H1 (cell line): ENCODE measurements around the gene TUBB2B. TPM values are rescaled to one million over a fixed set of nuclear protein-coding genes. Genes with fewer than 3 reads are reported as not detected.

Experiments
- CTCF ChIA-PET: fragments of 300-600 bp; sonication (Branson Sonifier 250); formaldehyde crosslinking; loops from one replicate; lab custom pipeline; 2021; ENCODE audit not compliant: partially characterized antibody; lab: Charles Lee
- POLR2A ChIA-PET: fragments of 300-600 bp; sonication (Branson Sonifier 250); formaldehyde crosslinking; loops from one replicate; lab custom pipeline; 2021; ENCODE audit warnings: inconsistent platforms; ENCODE audit not compliant: partially characterized antibody; lab: Charles Lee
- DNase-seq, 2 experiments: peaks; one replicate each; pipeline versions ENCODE4 v3.0.0 to v3.0.0-alpha.2; 2010 to 2022; ENCODE audit warnings: low spot score in 2 of 2, low read depth in 1 of 2, mixed read lengths in 1 of 2
- FAIRE-seq: peaks from 2 replicates; lab custom pipeline; 2011; peaks lifted over from hg19 to GRCh38; lab: Jason Lieb, UNC
- H2AFZ ChIP-seq: 2 replicates; pipeline ENCODE4 v1.8.1; 2012; ENCODE audit warnings: low read length, inconsistent platforms
- H2AK5ac ChIP-seq: 2 replicates; pipeline ENCODE4 v1.6.1; 2013; ENCODE audit warnings: low read depth, low read length
- H2BK120ac ChIP-seq: replicated peaks from 2 replicates; pipeline ENCODE3; 2013; ENCODE audit warnings: low read depth, low read length, inconsistent platforms
- H2BK12ac ChIP-seq: 2 replicates; pipeline ENCODE4 v1.6.1; 2013; ENCODE audit warnings: low read depth, low read length
- H2BK15ac ChIP-seq: 2 replicates; pipeline ENCODE4 v1.6.1; 2013; ENCODE audit warnings: low read length
- H2BK20ac ChIP-seq: 2 replicates; pipeline ENCODE4 v1.6.1; 2013; ENCODE audit warnings: low read length
- H2BK5ac ChIP-seq: 2 replicates; pipeline ENCODE4 v1.6.1; 2013; ENCODE audit warnings: low read depth, low read length
- H3K14ac ChIP-seq: 2 replicates; pipeline ENCODE4 v1.6.1; 2013; ENCODE audit warnings: inconsistent platforms; ENCODE audit not compliant: insufficient read length
- H3K18ac ChIP-seq: 2 replicates; pipeline ENCODE4 v1.6.1; 2013; ENCODE audit warnings: low read length; ENCODE audit errors: extremely low read depth
- H3K23ac ChIP-seq: 2 replicates; pipeline ENCODE4 v1.6.1; 2013; ENCODE audit warnings: inconsistent platforms; ENCODE audit not compliant: insufficient read length
- H3K23me2 ChIP-seq: 2 replicates; pipeline ENCODE4 v1.6.1; 2013; ENCODE audit warnings: low read depth, low read length
- H3K27ac ChIP-seq: 2 replicates; pipeline ENCODE4 v1.6.1; 2011; ENCODE audit warnings: low read depth, low read length, inconsistent platforms
- H3K27me3 ChIP-seq, 4 experiments: replicated peaks in 1 of 4; 1 replicate in 1 of 4; 2 replicates in 3 of 4; pipeline versions ENCODE4 v1.6.1 to v1.8.1; 2011 to 2013; ENCODE audit warnings: low read length in 3 of 4, mild to moderate bottlenecking in 3 of 4, inconsistent platforms in 2 of 4, mixed read lengths in 2 of 4, moderate library complexity in 1 of 4; ENCODE audit not compliant: control insufficient read depth in 3 of 4, insufficient read depth in 3 of 4; ENCODE audit errors: extremely low read depth in 1 of 4
- H3K36me3 ChIP-seq, 4 experiments: 2 replicates each; pipeline versions ENCODE4 v1.6.1 to v1.8.1; 2011 to 2013; ENCODE audit warnings: mild to moderate bottlenecking in 4 of 4, low read length in 3 of 4, moderate library complexity in 2 of 4, control low read depth in 1 of 4, inconsistent platforms in 1 of 4; ENCODE audit not compliant: insufficient read depth in 4 of 4, control insufficient read depth in 2 of 4
- H3K4ac ChIP-seq: replicated peaks from 2 replicates; pipeline ENCODE3; 2013; ENCODE audit warnings: low read length, low read depth, mixed read lengths, inconsistent platforms; ENCODE audit not compliant: insufficient read length
- H3K4me1 ChIP-seq, 4 experiments: replicated peaks in 1 of 4; 1 replicate in 1 of 4; 2 replicates in 3 of 4; pipeline versions ENCODE4 v1.6.1 to v1.8.1; 2011 to 2013; ENCODE audit warnings: low read length in 3 of 4, inconsistent platforms in 2 of 4, mixed read lengths in 1 of 4; ENCODE audit not compliant: insufficient read depth in 4 of 4, control insufficient read depth in 3 of 4
- H3K4me2 ChIP-seq, 2 experiments: 2 replicates each; pipeline versions ENCODE4 v1.6.1 to v1.8.1; 2011 to 2013; ENCODE audit warnings: low read depth in 2 of 2, low read length in 2 of 2, control low read depth in 1 of 2, inconsistent platforms in 1 of 2, mild to moderate bottlenecking in 1 of 2; ENCODE audit not compliant: insufficient read depth in 1 of 2
- H3K4me3 ChIP-seq, 4 experiments: fragments of 200-600, 300-600 bp in 1 of 4; sonication (generic), shearing (Covaris generic), sonication (Bioruptor Twin) in 1 of 4; 2 replicates each; pipeline versions ENCODE4 v1.5.1 to v1.8.1; 2011 to 2016; ENCODE audit warnings: low read length in 4 of 4, low read depth in 3 of 4, control low read depth in 2 of 4, inconsistent platforms in 2 of 4, mild to moderate bottlenecking in 2 of 4, mixed read lengths in 1 of 4, moderate library complexity in 1 of 4; ENCODE audit not compliant: insufficient read depth in 2 of 4; ENCODE audit errors: extremely low read depth in 1 of 4
- H3K56ac ChIP-seq: replicated peaks from 2 replicates; pipeline ENCODE3; 2013; ENCODE audit warnings: low read depth, mild to moderate bottlenecking, mixed read lengths, low read length, inconsistent platforms; ENCODE audit not compliant: insufficient read length
- H3K79me1 ChIP-seq: 2 replicates; pipeline ENCODE4 v1.6.1; 2013; ENCODE audit warnings: low read depth, low read length, control low read depth
- H3K79me2 ChIP-seq, 2 experiments: 2 replicates each; pipeline versions ENCODE4 v1.6.1 to v1.8.1; 2012 to 2013; ENCODE audit warnings: low read length in 2 of 2, mild to moderate bottlenecking in 2 of 2, inconsistent platforms in 1 of 2; ENCODE audit not compliant: insufficient read depth in 2 of 2, control insufficient read depth in 1 of 2
- H3K9ac ChIP-seq, 4 experiments: replicated peaks in 1 of 4; 1 replicate in 1 of 4; 2 replicates in 3 of 4; pipeline versions ENCODE4 v1.6.1 to v1.8.1; 2011 to 2013; ENCODE audit warnings: low read depth in 3 of 4, low read length in 3 of 4, control low read depth in 2 of 4, mild to moderate bottlenecking in 2 of 4, moderate library complexity in 2 of 4, inconsistent platforms in 1 of 4; ENCODE audit errors: extremely low read depth in 1 of 4
- H3K9me3 ChIP-seq, 2 experiments: 2 replicates each; pipeline versions ENCODE4 v1.6.1 to v1.8.1; 2012 to 2013; ENCODE audit warnings: mild to moderate bottlenecking in 2 of 2, moderate library complexity in 2 of 2, control low read depth in 1 of 2, inconsistent platforms in 1 of 2, low read depth in 1 of 2, low read length in 1 of 2, mixed read lengths in 1 of 2; ENCODE audit not compliant: insufficient read depth in 2 of 2
- H4K20me1 ChIP-seq, 2 experiments: replicated peaks in 1 of 2; 2 replicates each; pipeline versions ENCODE3 to v1.8.1; 2011 to 2013; ENCODE audit warnings: inconsistent platforms in 2 of 2, low read length in 2 of 2, mild to moderate bottlenecking in 1 of 2; ENCODE audit not compliant: insufficient read depth in 2 of 2, control insufficient read depth in 1 of 2
- H4K5ac ChIP-seq: 2 replicates; pipeline ENCODE4 v1.6.1; 2013; ENCODE audit warnings: low read length, low read depth, mixed read lengths, inconsistent platforms; ENCODE audit not compliant: insufficient read length
- H4K8ac ChIP-seq: 2 replicates; pipeline ENCODE4 v1.8.0; 2013; ENCODE audit warnings: mild to moderate bottlenecking, moderate library complexity, low read length, inconsistent platforms; ENCODE audit not compliant: insufficient read depth; ENCODE audit errors: extremely low read depth
- H4K91ac ChIP-seq: replicated peaks from 2 replicates; pipeline ENCODE3; 2013; ENCODE audit warnings: low read length, mixed read lengths, inconsistent platforms; ENCODE audit not compliant: insufficient read length
- ATF2 ChIP-seq: IDR thresholded peaks from 2 replicates; pipeline ENCODE4 v1.6.1; 2012; ENCODE audit warnings: low read length, inconsistent platforms
- BCL11A ChIP-seq, 2 experiments: IDR thresholded peaks; one replicate each; pipeline ENCODE4 v1.6.1; 2011; ENCODE audit warnings: low read depth in 2 of 2, low read length in 2 of 2, mild to moderate bottlenecking in 2 of 2
- CBX5 ChIP-seq: fragments of 300-800, 300-1000 bp; sonication (generic); IDR thresholded peaks from 2 replicates; pipeline ENCODE4 v1.7.1; 2016; ENCODE audit warnings: antibody characterized with exemption, low read length, low read depth
- CEBPB ChIP-seq: IDR thresholded peaks from 2 replicates; pipeline ENCODE4 v1.6.1; 2012; ENCODE audit warnings: low read depth, low read length
- E2F6 ChIP-seq: IDR thresholded peaks from 2 replicates; pipeline ENCODE4 v1.6.1; 2012; ENCODE audit warnings: inconsistent platforms
- SIRT6 ChIP-seq: IDR thresholded peaks from one replicate; pipeline ENCODE4 v1.7.1; 2012; ENCODE audit warnings: low read length, inconsistent platforms
- SP1 ChIP-seq: IDR thresholded peaks from 2 replicates; pipeline ENCODE4 v1.6.1; 2011; ENCODE audit warnings: low read depth, low read length
- SP4 ChIP-seq: IDR thresholded peaks from 2 replicates; pipeline ENCODE4 v1.6.1; 2012; ENCODE audit warnings: low read length, inconsistent platforms
- TCF12 ChIP-seq: IDR thresholded peaks from 2 replicates; pipeline ENCODE4 v1.6.1; 2011; ENCODE audit warnings: low read depth, mild to moderate bottlenecking, low read length
- ZNF274 ChIP-seq: IDR thresholded peaks from 2 replicates; pipeline ENCODE4 v1.7.0; 2012; ENCODE audit warnings: low read length, borderline replicate concordance; ENCODE audit errors: extremely low read depth
- WGBS, 2 experiments: shearing (Covaris generic) in 1 of 2; methylation state at CpG; one replicate each; pipeline versions ENCODE4 v1.1.6 to v1.1.7; 2013 to 2015; ENCODE audit warnings: low lambda C conversion rate in 2 of 2, mixed read lengths in 2 of 2, inconsistent platforms in 1 of 2, low coverage in 1 of 2, missing lambda C conversion rate in 1 of 2; ENCODE audit not compliant: insufficient replicate concordance in 2 of 2, insufficient coverage in 1 of 2, insufficient read length in 1 of 2; ENCODE audit errors: extremely low coverage in 1 of 2, missing lambda C conversion rate in 1 of 2; 5-methylcytosine and 5-hydroxymethylcytosine counted together
- polyA plus RNA-seq, 7 experiments: library from polyadenylated mRNA; depleted of rRNA in 3 of 7; stranded (reverse) in 5 of 7; unstranded in 2 of 7; fragments of >200 nt in 5 of 7; fragments of 200-250 nt in 2 of 7; gene quantifications; 1 replicate in 5 of 7; 2 replicates in 1 of 7; 4 replicates in 1 of 7; pipeline versions ENCODE4 v1.2.1 to v1.2.3, GENCODE V29; 2011 to 2013; ENCODE audit warnings: missing spikeins in 2 of 7, mixed read lengths in 2 of 7
- total RNA-seq: library from RNA; stranded (reverse); fragmentation: NEBNext Ultra II Directional; extraction: Animal tissue kit (Norgen Biotek cat#: 25700); gene quantifications from 2 replicates; pipeline ENCODE4 v1.2.1, GENCODE V29; 2021

The TUBB2B gene
- total and polyA plus RNA-seq, 2 of the 8 experiments (the other 6 are each of a cell fraction or from before 2014, with no cell fraction given) = 612 to 722 TPM

GRCh38 chr6:3252861-3253596 lies 25.6 kb upstream of the TUBB2B start:
- no peak overlapping the region for H3K4me3 ChIP-seq
- H4K91ac ChIP-seq = no peak overlapping the region
- CTCF ChIA-PET = interaction anchor here (0.7 to 12.9 kb wide), 10 partner anchors 10 to 323 kb away, joined by 3 to 263 read pairs (median 20); partner anchors contain the start of gene TUBB2B
- no peak overlapping the region for H2AFZ ChIP-seq
- no peak overlapping the region for H3K56ac ChIP-seq
- H2BK12ac ChIP-seq = 0 out of 2 replicates have a peak overlapping the region, but pooled peaks have one; percentile 39
- no peak overlapping the region for H4K8ac ChIP-seq
- H3K4ac ChIP-seq = no peak overlapping the region
- no peak overlapping the region for H2AK5ac ChIP-seq
- H3K36me3 ChIP-seq = no peaks in the 10 kb centered on the region
- H3K23me2 ChIP-seq = no peaks in the 10 kb centered on the region
- H3K18ac ChIP-seq = no peak overlapping the region
- H3K79me2 ChIP-seq = no peaks in the 10 kb centered on the region
- no peak overlapping the region for H3K14ac ChIP-seq
- WGBS, 2 experiments = 94% methylated on average over 22 of the region's 22 CpGs; no CpG with 5 or more reads in 1 of the 2 experiments
- H3K79me1 ChIP-seq = no peaks in the 10 kb centered on the region
- no peak for FAIRE-seq
- no peak overlapping the region for H2BK5ac ChIP-seq
- no peak overlapping the region for H3K23ac ChIP-seq
- no peak overlapping the region for H3K27ac ChIP-seq
- no peaks in the 10 kb centered on the region for H4K20me1 ChIP-seq
- H2BK20ac ChIP-seq = no peak overlapping the region
- no peak for DNase-seq
- no peak overlapping the region for H2BK15ac ChIP-seq
- peaks cover 0 to 3% (median 1%) of the 10 kb centered on the region in 4 experiments; a peak in 2 of 7 replicates for H3K27me3 ChIP-seq
- no peak for TF ChIP-seq SIRT6
- no peak for TF ChIP-seq E2F6
- no peak for TF ChIP-seq CEBPB
- TF ChIP-seq ATF2 = no peak
- TF ChIP-seq TCF12 = no peak
- TF ChIP-seq CBX5 = no peak
- TF ChIP-seq SP1 = no peak
- TF ChIP-seq BCL11A (IDR thresholded peaks at IDR 0.05; ENCODE audit: low read depth in 2 of 2, low read length in 2 of 2) = no peak
- no peak for TF ChIP-seq SP4
- no peak for TF ChIP-seq ZNF274
- TF ChIP-seq, all 59 proteins: peak for 0
- POLR2A ChIA-PET = interaction anchor here (1.4 to 10.7 kb wide), 3 partner anchors 24 to 169 kb away, joined by 3 to 122 read pairs (median 3); partner anchors contain the start of gene TUBB2B
- H4K5ac ChIP-seq = no peak overlapping the region
- no peak overlapping the region for H3K4me2 ChIP-seq
- peaks cover 0 to 8% of the 10 kb centered on the region in 2 experiments; a peak in 1 of 4 replicates for H3K9me3 ChIP-seq
- H3K4me1 ChIP-seq = peaks cover under 1 to 4% (median 2%) of the 10 kb centered on the region in 4 experiments; a peak in 5 of 7 replicates
- no peak overlapping the region for H3K9ac ChIP-seq
- no peak overlapping the region for H2BK120ac ChIP-seq
